Suprapubic skin (tissue), 4 donors: ENCODE data around the gene ATF6.

Experiments
- CTCF ChIP-seq, 2 donors: fragments of 200-600 bp in 1 of 2; fragments of 450-650 bp in 1 of 2; sonication (generic) in 1 of 2; IDR thresholded peaks; one replicate each; pipeline ENCODE4 v1.5.1; 2016 to 2019; ENCODE audit warnings: antibody characterized with exemption in 2 of 2, mild to moderate bottlenecking in 1 of 2, moderate library complexity in 1 of 2
- POLR2A ChIP-seq, 2 donors: fragments of 450-650 bp; IDR thresholded peaks; one replicate each; pipeline ENCODE4 v1.6.1; 2017; ENCODE audit warnings: antibody characterized with exemption in 2 of 2, mild to moderate bottlenecking in 2 of 2, moderate library complexity in 2 of 2
- POLR2AphosphoS5 ChIP-seq, 3 donors: sonication (generic); formaldehyde crosslinking; IDR thresholded peaks; one replicate each; pipeline ENCODE4 v1.6.1; 2017; ENCODE audit warnings: antibody characterized with exemption in 3 of 3

- TF ChIP-seq POLR2A (IDR thresholded peaks at IDR 0.05) (no peak), CTCF (IDR thresholded peaks at IDR 0.05) (no peak), POLR2AphosphoS5 (IDR thresholded peaks at IDR 0.05) (no peak)
Measured at GRCh38 chr1:161810780-161811179, 44.7 kb downstream of the ATF6 start.
